ENCODE data around the gene PPP1R9A.
A peak's percentile ranks its signal among the peaks of the same experiment; 100 is the strongest.

Gene PPP1R9A

DNA sequence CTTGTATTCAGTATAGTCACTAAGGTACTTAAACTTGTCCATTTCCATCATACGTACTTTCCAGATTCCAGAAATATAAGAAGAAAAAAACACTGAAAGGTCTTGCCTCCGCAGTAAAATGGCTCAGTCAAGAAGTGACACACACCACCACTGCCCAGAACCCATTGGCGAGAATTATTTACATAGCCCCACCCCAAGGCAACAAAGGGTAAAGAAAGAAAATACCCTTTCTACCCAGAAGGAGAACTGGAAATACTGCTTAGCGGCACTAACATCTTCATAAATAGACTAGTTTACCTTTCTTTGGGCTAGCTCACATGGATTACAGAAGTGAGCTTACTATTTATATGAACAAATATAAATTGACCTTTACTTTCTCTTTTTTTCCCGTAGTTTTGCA lies 194.0 kb downstream of the PPP1R9A start:
- no peak for DNase-seq

DNA sequence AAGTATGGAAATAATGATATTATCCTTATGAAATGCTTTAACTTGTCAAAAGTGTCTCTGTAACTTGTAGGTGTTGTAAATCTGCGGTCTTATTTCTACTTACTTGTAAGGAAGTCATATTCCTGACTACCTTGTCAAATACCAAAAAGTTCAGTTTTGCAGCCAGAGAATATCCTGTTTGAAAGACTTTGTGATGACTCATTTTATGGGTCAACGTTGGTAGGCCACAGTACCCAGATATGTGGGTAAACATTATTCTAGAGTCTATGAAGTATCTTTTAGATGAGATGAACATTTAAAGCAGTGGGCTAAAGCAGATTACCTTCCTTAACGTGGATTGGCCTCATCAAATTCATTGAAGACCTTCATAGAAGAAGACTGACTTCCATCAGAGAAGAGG lies 195.3 kb downstream of the PPP1R9A start:
- no peak for DNase-seq

DNA sequence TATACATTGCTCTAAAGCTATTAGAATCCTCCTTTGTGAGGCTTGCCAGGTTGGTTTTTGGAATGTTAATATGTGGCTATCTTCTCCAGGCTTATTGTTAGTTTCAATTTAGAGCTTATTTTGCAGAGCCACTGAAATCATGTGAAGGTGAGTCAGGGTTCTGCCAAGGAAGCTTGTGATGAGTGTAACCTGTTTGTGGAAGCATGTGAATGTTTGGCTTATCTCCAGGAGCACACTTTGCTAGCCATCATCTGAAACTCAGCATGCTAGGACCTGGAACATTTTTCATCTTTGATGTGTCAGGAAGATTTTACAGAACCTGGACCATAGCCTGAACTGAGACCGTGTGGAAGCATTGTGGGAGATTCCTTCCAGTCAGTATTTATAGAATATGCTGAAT lies 197.3 kb downstream of the PPP1R9A start:
- DNase-seq, result peak; percentile 25

DNA sequence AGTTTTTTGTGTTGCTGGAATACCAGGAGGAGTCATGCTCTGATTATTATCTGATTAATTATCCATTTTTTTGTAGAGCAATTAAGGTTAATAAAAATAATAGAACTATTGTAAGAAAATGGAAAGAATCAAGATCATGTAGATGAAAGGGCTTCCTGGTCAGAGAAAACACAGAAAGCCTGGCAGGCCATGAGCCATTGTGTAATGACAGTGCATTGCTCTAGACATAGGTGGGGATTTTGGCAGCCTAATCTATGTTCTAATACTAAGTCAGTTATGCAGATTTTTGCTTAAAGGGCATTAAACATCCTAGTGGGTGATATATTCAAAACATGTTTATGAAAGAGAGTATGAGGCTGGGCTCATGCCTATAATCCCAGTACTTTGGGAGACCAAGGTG lies 198.2 kb downstream of the PPP1R9A start:
- DNase-seq, result no peak

DNA sequence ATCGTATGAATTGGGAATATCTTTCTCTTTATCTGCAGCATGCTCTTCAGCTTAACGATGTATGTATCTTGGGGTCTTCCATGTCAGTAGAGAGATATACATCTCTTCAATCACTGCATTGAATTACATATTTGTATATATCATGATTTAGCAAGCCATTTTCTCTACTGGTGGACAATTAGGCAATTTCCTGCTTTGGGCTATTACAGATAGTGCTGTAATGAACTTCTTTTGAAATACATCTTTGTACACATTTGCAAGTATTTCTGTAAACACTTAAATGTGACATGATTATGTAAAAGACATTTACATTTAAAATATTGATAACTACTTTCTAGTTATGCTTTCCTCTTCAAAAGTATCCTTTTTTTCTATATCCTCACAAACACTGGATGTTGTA lies 199.0 kb downstream of the PPP1R9A start:
- DNase-seq, result no peak

DNA sequence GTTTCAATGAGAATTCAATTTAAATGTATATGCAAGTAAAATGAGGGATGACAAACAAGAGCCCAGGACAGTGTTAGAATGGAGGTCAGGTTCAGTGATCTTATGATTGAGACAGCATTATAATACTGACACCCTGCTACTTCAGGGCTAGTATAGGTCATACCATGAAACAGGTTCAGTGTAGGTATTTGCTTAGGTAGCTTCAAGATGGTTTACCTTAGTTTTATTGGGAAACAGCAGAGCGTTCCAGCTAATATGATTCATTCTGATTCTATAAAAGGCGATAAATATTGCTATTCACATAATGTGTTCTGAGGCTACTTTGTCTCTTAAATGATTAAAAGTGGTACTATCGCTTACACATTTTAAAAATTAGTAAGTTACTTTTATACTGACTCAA lies 203.3 kb downstream of the PPP1R9A start:
- no peak for DNase-seq

DNA sequence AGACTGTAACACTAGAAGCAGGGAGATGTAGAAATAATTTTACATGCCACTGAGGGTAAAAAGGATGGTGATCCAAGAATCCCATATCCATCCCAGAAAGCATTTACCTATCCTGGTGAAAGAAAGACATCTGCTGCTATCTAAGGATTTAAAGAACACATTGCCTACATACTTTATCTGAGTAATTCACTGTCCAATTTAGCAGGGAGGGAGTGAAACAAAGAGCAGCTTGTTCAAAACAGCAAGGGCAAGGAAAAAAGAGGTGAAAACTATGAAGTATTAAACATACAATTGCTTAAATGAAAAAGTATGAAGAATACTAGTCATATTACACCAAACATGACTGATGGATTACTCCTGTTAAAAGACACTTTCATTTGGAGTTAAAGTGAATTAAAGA lies 206.2 kb downstream of the PPP1R9A start:
- DNase-seq, result no peak

DNA sequence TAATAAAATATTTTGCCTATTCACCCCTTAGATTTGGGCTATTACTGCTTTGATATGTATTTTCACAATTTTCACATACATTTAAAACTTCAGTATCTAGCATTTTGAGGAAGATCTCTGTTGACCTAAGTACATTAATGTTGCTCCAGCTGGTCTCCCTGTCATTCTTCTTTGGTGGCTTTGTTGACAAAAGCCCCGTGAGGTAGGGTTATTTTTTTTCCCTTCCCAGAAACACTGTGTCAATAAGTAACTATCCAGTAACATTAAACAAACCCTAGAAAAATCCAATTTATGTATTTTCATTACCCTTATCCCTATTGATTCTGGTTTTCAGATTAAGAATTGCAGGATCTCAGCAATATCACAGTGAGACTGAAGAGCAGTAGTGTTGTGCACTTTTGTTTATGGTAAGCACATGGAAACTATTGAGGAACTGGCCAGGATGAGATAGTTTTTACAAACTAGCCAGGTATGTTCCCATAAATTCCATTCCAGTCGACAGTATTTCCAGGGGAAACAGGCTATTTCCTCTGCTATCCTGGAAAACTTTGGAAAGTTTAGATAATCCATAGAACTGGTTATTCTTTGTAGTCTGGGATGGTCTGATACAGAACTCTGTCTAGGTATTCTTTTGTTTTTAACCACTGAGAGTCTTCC lies 218.8 kb downstream of the PPP1R9A start:
- DNase-seq, result peak; percentile 35

DNA sequence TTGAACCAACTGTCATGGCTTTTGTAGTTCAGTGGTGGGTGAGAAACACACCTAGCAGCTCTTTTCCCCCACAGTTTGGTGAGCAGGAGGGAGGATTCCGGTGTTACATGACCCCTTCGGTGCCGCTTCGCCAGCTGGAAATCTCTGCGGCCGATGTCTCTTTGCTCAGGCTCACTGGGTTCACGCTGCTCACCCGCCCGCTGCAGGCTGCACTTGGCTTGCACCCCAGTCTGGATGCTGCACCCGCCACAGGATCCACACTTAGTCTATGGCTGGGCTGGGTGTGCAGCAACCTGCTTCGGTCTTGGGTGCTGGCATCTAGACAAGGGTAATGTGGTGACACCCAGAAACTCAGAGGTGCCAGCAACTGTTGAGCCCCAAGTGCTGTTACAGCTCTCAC lies 225.1 kb downstream of the PPP1R9A start:
- DNase-seq, result no peak

DNA sequence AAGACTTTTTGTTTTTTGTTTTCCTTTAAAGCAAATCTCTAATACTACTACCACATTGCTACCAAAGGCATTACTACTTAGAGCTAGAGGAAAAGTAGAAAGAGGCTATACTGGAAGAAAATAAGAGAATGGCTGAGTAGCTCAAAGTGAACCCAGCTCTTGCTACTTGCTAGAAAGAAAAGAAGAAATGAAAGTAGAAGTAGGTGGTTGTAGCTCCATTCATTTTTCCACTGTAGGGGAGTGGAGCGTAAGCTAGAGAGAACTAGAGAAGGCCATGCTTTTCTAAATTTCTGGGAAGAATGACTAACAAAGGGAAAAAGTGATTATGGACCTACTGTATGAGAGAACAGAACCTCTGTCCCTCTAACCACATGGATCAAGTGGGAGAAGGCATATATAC lies 232.5 kb downstream of the PPP1R9A start:
- no peak for DNase-seq

DNA sequence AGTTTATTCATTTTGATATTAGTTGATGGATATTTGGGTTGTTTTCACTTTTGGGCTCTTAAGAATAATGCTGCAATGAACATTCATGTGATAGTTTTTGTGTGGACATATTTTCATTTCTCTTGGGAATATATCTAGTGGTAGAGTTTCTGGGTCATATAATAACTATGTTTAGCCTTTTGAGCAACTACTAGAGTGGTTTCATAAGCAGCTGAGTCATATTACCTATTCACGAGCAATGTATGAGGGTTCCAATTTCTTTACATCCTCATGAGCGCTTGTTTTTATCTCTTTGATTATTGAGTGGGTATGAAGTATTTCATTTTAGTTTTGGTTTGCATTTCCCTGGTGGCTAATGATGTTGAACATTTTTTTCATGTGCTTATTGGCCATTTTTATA lies 234.4 kb downstream of the PPP1R9A start:
- DNase-seq, result no peak

DNA sequence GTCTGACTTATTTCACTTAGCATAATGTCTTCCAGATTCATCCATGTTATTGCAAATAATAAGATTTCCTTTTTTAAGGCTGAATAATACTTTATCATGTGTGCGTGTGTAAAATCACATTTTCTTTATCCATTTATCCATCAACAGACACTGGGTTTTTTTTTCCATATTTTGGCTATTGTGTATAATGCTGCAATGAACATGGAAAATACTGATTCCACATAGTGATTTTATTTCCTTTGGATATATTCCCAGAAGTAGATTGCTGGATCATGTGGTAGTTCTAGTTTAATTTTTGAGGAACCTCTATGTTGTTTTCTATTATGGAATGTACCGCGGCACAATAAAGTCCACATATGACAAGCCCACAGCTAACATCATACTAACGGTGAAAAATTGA lies 236.9 kb downstream of the PPP1R9A start:
- no peak for DNase-seq

DNA sequence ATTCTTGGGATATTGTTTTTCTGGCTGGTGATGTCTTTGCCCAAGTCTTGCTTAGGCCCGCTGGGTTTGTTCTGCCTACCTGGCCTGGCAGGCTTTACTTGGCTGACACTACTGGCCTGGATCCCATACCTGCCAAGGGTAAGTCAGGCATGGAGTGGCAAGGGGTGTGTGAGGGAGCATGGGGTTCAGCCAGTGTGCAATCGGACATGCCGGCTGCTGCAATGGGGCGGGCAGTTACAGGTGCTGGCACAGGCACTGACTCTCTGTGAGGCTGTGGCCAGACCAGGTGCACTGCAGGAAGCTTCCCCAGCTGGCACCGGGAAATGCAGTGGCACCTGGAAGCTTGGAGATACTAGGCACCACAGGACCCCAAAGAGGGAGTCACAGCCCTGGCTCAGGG lies 248.6 kb downstream of the PPP1R9A start:
- no peak for DNase-seq

DNA sequence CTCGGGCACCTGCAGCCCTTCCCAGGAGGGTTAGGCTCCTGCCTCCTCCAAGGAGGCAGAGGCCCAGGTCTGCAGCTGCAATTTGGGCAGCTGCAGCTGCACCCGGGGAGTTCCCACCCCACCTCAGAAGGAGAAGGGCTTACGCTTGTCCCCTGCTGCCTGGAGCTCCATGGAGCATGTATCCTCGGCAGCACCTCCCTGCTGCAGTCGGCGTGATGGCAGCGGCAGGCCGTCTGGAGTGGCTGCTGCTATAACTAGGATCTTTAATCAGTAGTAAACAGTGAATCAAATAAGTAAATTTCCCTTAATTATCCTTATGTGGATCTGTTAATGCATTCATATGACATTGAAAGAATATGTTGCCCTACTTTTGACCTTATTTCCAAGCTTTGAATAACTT lies 250.0 kb downstream of the PPP1R9A start:
- no peak for DNase-seq

DNA sequence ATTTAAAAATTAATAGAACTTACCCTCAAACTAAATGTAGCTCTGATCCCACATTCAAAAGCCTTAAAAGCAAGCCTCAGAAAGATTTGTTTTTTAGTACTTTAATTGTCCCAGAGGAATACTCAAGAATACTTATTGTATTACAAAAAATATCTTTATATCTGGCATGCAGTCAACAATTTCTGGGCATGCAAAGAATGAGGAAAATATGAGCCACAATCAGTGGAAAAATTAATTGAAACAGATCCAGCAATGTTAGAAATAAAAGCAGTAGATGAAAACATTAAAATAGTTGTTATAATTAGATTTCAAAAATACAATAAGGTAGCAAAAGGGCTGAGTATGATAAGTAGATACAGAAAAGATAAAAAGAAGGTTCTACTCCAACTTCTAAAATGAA lies 262.3 kb downstream of the PPP1R9A start:
- DNase-seq, result no peak

DNA sequence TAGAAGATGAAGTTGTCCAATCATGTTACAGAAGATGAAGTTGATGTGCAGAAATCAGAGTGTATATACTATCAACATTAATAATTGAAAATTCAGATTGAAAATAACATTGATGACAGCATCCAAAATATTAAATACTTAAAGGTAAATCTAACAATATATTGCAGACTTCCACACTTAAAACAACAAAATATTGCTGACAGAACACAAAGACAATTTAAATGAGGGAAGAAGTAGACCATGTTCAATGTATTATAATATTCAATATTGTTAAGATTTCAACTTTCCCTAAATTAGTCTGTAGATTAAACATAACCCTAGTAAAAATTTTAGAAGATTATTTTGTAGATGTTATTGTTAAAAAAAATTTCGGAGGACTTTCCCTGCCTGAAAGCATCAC lies 265.0 kb downstream of the PPP1R9A start:
- DNase-seq, result no peak

DNA sequence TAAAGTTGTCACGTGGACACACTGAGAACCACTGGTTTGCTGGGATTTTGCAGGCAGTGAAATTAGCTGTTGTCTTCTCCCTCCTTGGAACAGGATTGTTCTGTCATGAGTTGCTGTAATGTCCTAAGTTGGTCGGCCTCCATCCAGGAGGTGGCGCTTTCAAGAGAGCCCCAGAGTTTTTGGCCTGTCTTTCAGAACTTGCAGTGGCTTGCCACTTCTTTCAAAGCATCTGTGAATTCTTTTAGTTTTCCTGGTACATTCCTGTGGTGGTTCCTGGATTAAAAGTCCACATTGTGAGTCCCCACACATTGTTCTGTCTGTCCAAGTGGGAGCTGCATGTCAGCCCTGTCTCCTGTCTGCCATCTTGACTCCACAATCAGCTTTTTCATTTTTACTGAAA lies 283.1 kb downstream of the PPP1R9A start:
- peak; percentile 37 for DNase-seq

DNA sequence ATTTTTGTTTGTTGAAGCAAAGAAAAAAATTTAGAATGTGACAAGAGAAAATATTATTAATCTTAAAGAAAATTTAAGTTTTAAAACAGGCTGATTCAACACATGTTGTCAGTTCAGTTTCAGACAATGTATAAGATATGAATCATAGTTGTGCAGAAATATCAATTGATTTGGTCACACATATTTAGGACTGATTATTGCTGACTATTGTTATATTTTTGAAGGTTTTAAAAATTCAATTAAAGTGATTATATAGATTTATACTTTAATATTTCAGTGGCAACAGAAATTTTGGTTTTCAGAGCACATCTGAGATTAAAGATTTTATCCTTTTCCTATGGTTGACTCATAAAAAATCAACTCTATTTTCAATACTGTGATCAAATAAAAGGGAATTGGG lies 284.4 kb downstream of the PPP1R9A start:
- no peak for DNase-seq

DNA sequence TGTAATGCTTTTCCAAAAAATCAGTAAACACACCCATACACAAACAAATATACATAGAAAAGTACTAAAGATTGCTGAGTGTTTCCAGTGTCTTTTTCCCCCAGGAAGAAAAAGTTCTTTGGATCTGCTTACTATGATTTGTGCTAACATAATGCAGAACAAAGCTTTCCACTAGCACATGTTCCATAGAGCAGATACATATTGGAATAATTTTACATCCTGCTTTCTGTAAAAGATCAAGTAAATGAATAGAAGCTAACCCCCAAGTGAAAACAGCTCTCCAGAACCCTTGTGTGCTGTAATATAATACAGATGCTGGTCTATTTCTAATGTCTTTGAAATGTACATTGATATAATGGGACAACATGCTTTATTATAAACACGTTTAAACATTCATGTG lies 291.5 kb downstream of the PPP1R9A start:
- DNase-seq, result no peak

DNA sequence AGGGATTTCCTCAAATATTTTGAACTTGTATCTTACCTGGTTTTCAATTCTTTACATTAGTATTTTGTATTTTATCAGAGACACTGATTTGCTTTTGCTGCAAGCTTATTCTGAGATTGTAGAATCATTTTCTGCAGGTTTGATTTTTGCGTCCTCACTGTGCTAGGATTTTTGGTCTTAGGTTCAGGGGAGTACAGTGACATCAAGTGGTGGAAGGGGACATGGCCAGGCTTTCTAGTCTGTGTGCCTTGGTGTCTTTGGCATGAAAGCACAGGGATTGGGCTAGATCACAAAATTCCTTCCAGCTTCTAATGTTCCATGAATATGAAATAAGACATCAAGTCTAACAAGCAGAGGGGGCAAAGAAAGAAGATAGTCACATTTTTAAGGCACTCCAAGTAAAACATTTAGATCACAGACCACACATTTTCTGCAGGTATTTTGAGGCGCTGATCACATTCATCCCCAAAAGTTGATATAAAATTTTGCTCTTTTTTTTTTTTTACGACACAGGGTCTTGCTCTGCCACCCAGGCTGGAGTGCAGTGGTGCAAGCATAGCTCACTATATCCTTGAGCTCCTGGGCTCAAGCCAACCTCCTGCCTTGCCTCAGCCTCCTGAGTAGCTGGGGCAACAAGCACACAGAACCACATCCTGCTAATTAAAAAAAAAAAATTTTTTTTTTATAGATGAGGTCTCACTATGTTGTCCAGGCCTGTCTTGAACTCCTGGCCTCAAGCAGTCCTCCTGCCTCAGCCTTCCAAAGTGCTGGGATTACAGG lies 292.6 kb downstream of the PPP1R9A start:
- DNase-seq, result peak; percentile 69

DNA sequence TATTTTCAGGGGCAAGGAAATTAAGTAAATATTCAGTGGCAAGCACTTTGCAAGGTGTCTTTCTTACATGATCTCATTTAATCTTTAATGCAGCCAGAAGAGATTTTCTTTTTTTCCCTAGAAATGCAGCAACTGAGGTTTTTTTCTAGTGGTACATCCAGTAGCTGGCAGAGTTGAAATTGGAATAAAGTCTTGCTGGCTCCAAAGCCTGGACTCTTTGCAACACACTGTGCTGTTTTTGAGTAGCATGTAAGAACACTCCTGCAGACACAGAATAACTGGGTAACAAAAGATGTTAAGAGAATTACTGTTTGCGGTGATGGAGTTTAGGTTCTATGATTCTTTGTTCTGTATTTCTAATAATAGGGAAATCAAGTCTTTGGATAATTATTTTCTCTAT lies 293.3 kb downstream of the PPP1R9A start:
- no peak for DNase-seq

DNA sequence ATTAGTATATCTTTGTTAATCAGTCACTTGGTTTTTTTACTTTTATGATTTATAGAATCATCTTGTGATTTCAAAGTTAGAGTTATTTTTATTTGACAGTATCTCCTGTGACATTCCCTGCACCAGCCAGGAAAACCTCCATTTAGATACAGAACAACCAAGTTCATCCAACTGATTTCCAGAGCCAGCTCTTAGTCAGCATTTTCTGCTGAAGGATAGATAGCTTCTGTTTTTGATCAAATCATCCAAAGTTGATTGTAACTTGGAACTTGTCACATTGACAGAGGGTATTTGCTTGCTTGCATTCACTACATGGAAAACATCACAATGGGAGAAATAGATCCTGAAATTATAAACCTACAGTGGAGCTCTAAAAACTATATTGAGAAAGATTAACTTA lies 294.3 kb downstream of the PPP1R9A start:
- no peak for DNase-seq

DNA sequence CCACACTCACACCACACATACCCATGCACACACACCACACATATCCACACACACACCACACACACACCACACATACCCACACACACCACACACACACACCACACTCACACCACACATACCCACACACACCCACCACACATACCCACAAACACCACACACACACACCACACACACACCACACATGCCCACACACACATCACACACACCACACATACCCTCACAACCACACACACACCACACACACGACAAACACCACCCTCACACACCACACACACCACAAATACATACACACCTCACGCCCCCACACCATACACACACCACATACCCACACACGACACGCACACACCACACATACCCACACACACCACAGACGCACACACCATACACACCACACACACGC lies 297.2 kb downstream of the PPP1R9A start:
- no peak for DNase-seq

DNA sequence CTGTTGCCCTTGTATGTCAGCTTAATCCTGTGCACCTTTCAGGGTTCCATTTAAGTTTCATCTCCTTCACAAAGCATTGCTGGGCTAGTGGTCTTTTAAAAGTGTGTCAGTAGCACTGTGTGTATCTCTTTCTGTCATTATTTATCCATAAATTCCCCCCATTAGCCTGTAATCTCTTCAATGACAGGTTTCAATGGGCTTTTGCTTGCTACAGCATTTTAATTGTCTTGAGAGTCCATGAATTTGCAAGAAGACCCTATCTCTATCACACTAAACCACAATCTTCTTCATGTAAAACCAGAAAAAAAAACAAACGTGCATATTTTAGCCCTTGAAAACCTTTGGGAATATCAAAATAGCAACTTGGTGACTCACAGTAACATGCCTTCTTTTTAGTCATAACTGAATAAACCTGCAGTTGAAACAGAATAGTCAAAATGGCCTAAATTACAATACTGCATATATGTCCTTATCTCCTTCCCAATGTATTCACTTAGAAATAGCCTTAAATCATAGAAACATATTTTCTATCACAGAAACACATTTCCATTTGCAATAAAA lies 298.4 kb downstream of the PPP1R9A start:
- DNase-seq, result no peak

DNA sequence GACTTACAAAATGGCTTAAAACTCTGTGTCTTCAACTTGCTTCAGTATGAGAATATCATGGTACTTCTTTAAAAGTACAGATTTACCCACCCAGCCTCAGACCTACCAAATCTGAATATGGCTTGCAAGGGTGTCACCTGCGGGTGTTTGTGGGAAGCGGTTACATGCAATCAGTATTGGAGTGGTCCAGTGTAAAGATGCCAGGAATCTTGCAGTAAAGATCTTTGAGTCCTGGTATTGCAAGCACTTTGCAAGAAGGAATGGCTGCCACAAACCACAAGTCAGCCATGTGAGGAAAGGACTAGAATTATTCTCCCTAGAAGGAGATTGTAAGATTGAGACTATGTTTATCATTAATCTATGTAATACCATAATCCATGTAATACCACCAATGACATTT lies 301.9 kb downstream of the PPP1R9A start:
- DNase-seq, result no peak
